ENCODE data around the gene NEURL1B.

The NEURL1B gene

GRCh38 chr5:172720655-172721054 lies 79.6 kb downstream of the NEURL1B start:
- no peak for DNase-seq

DNA sequence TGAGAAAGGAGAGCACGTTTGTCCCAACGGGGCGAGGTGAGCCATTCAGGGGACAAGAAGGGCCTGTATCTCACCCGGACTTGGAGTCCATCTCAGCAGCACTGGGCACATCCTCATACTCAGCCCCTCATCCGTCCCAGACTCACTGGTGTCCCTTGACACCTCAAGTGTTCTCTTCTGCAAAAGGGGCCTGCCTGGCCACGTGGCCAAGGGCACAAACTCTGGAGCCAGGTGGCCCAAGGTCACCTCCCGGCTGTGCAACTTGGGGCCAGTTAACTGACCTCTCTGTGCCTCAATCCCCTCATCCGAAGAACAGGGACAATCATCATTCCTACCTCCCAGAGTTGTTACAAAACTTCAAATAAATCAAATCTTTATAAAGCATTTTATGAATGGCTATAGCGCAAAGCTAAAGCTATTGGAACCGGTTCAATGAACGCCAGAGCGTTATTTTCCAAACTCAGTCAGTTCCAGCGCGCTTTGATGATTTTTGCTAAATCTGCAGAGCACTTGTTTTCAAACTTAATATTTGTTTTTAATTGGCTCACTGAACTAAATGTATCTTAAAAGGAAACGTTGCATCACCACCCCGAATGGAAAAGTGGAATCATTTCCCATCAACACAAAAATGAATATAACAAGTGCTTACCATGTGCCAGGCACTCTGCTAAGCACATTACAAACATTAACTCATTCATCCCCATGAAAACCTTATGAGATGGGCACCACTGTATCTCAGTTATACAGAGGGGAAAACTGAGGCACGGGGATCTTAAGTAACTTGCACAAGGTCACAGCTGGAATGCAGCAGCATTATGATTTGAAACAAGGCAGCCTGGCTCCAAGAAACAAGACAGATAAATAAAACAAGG lies 80.6 kb downstream of the NEURL1B start:
- DNase-seq, result no peak

- peak in 1 of 2 experiments; percentile 25 for DNase-seq
Observed at GRCh38 chr5:172722327-172722815, 81.3 kb downstream of the NEURL1B start.

DNA sequence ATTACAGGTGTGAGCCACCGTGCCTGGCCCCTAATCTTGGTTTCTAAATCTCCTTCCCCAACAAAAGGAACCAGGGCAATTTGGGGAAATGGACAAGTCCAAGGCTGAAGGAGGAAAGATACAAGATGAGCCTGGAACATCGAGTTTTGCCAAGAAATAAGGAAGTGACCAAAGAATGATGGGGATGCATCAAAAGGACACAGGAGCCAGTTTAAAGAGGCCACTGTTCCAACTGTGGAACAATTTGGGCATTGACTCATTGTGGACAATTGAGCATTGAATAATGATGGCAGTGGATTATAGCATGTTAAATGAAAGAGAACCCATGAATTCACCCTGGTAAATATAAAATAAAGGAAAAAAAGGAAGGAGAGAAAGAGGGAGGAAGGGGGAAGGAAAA lies 82.4 kb downstream of the NEURL1B start:
- DNase-seq, result no peak

GRCh38 chr5:172724242-172725183 lies 83.5 kb downstream of the NEURL1B start:
- DNase-seq, result no peak

DNA sequence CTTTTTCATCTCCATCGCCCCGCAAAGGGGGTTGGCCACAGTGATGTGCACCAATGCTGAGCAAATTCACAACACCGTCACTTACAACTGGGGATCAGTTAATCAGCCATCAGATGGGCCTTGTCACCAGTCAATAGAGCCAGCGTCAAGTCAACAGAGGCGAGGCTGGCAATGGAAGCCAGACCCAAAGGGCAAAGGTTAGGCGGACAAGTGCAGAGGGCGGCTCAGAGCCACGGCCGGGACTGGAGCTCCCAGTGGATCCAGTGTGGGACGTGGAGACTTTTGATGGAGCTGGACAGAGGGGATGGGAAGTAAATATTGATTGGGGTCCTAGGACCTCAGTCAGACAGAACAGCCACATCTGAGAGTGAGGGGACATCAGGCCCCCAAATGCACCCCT lies 84.2 kb downstream of the NEURL1B start:
- DNase-seq, result no peak

DNA sequence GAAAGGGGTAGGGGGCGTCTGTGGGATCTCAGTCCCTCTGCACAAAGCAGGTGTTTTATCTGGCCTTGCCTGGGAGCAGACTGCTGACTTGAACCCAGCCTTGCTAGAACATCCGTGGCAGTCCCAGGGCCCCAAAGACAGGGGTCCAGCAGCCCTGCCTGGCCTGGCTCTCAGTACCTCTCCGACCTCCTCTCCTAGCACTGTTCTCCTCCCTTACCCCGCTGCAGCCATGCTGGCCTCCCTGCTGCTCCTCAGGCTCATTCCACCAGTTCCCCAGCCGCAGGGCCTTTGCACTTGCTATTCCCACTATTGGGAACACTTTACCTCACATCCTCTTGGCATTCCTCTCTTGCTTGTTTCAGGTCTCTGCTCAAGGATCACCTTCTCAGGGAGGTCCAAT lies 84.7 kb downstream of the NEURL1B start:
- DNase-seq, result no peak

DNA sequence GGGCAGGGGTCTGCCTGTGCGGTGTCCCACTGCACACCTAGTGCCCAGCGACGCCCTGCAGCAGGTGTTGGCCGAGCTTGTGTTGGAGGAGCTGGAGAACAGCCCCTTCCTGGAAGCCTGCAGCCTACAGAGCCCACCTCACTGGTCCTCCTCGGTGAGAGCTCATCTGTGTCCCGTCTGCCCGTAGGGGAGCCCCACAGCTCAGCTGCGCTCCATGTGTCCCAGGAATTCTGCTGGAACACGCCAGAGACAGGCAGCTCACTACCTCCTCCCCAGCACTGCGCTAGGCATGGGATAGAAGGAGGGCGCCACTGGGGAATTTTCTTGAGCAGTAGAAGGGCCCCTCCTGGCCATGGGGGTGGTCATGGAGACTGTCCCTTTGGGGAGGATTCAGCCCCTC lies 85.9 kb downstream of the NEURL1B start:
- DNase-seq, result no peak

- DNase-seq, result no peak
Observed at GRCh38 chr5:172727551-172727950, 86.5 kb downstream of the NEURL1B start.

DNA sequence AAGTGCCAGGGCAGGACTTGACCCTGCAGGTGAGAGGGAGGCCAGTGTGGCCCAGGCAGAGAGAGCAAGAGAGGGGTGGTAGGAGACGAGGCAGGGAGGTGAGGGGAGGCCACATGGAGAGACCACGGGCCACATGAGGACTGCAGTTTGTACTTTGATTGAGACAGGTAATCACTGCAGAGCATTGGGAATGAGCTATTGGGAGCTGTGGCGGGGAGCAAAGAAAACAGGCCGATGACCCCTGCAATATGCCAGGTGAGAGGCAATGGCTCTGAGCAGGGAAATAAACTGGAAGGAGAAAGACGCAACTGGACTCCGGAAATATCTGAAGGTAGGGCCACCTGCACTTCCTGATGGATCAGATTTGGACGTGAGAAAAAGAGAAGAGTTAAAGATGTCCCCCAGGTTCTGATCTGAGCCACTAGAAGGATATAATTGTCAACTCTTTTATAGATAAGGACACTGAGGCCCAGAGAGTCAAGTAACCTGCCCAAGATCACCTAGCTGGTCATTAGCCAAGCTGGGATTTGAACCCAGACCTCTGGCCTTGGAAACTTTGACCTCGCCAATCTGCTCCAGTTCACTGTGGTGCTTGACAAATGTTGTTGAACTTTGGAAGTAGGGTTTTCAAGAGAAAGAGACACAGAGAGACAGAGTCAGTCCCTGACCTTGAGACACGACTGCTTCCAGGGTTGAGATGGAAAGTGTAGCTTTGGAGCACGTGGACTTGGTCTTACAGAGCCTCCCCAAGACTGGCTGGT lies 87.6 kb downstream of the NEURL1B start:
- no peak for DNase-seq

GRCh38 chr5:172729588-172729987 lies 88.5 kb downstream of the NEURL1B start:
- no peak for DNase-seq

GRCh38 chr5:172730222-172730621 lies 89.2 kb downstream of the NEURL1B start:
- no peak for DNase-seq

- no peak for DNase-seq
Observed at GRCh38 chr5:172730981-172731679, 90.1 kb downstream of the NEURL1B start.

DNA sequence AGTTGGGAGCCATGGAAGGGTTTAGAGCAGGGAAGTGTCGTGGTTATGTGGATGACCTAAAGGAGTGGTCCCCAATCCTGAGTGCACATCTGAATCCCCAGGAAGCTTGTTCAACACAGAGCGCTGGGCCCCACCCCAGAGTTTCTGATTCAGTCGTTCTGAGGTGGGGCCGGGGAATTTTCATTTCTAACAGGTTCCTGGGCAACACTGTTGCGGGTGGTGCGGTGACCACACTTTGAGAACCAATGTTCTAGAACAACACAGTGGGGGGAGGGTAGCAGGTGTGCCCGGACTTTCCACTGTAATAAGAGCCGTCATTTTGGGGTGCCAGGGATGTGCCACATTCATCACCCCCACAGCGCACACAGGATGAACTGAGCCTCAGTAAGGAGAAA lies 90.6 kb downstream of the NEURL1B start:
- no peak for DNase-seq

DNA sequence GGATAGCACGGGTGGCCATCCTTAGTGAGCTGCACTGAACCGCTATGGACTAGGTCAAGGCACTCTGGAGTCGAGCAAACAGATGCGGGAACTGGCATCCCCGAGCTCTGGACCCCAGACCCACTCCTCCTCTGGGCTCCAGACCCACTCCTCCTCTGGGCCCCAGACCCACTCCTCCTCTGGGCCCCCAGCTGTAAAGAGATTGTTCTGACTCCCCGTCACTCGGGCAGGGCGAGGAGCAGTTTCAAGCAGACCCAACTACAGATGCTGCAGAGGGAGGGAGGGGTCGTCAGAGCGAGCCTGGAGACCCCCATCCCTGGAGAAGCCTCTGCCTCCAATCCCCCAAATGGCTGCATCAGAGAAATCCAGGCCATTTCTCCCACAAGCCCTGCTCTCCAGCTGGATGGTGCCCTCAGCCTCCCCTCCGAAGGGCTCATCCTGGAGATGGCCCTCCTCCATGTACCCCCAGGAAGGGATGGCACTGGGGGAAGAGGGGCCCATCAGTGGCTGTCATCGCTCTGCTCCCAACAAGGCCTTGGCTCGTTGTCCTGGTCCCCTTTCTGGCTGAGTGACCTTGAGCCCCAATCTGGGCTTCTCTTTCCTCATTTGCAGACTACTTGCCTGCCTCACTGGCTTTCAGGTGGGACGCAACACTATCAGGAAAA lies 91.3 kb downstream of the NEURL1B start:
- DNase-seq, result no peak

GRCh38 chr5:172733131-172733973 lies 92.3 kb downstream of the NEURL1B start:
- no peak for DNase-seq

GRCh38 chr5:172733974-172734346 lies 92.9 kb downstream of the NEURL1B start:
- no peak for DNase-seq

- no peak for DNase-seq
Observed at GRCh38 chr5:172735141-172735831, 94.2 kb downstream of the NEURL1B start.

GRCh38 chr5:172736508-172737135 lies 95.6 kb downstream of the NEURL1B start:
- DNase-seq, result no peak

GRCh38 chr5:172739375-172739774 lies 98.3 kb downstream of the NEURL1B start:
- no peak for DNase-seq
